PC-3 (cell line): Measurements from ENCODE around the gene BICRA. TPM values are rescaled to one million over a fixed set of nuclear protein-coding genes. Genes with fewer than 3 reads are reported as not detected.

Experiments used
- ATAC-seq: fragments of 200-7000 bp; cut with Tn5 transposase; 2 replicates; pipeline ENCODE4 v1.9.1; 2020; ENCODE audit warnings: mild to moderate bottlenecking, moderate library complexity
- BruUV-seq: library from RNA; stranded (reverse); fragments of 400-500 nt; replicated peaks from 2 replicates; lab custom pipeline; 2021; lab: Mats Ljungman, UMichigan
- CTCF ChIA-PET: fragments of 300-600 bp; sonication (Branson Sonifier 250); formaldehyde crosslinking; loops from one replicate; lab custom pipeline; 2022; ENCODE audit warnings: antibody characterized with exemption; lab: Charles Lee
- POLR2A ChIA-PET: fragments of 300-600 bp; sonication (Branson Sonifier 250); formaldehyde crosslinking; loops from one replicate; lab custom pipeline; 2022; ENCODE audit warnings: antibody characterized with exemption; ENCODE audit not compliant: unreplicated experiment; lab: Charles Lee
- DNase-seq: peaks from one replicate; pipeline ENCODE4 v3.0.0-alpha.2; 2015
- H2AFZ ChIP-seq: fragments of 300-600 bp; sonication (generic); 2 replicates; pipeline ENCODE4 v1.6.0; 2016; ENCODE audit warnings: antibody characterized with exemption, low read length
- H3F3A ChIP-seq: fragments of 300-600 bp; sonication (generic); one replicate; pipeline ENCODE4 v1.6.0; 2017; ENCODE audit warnings: antibody characterized with exemption, low read length, control low read depth, mild to moderate bottlenecking; ENCODE audit not compliant: unreplicated experiment
- H3K27ac ChIP-seq: fragments of 300-600 bp; sonication (generic); 2 replicates; pipeline ENCODE4 v1.5.1; 2016; ENCODE audit warnings: mild to moderate bottlenecking, low read length
- H3K27me3 ChIP-seq: fragments of 300-600 bp; sonication (generic); 2 replicates; pipeline ENCODE4 v1.6.1; 2016; ENCODE audit warnings: low read length, mixed read lengths
- H3K36me3 ChIP-seq: fragments of 300-600 bp; sonication (generic); 2 replicates; pipeline ENCODE4 v1.6.1; 2016; ENCODE audit warnings: low read depth, mixed run types, low read length, mixed read lengths
- H3K4me1 ChIP-seq: fragments of 300-600 bp; sonication (generic); 2 replicates; pipeline ENCODE4 v1.5.1; 2016; ENCODE audit warnings: low read length; ENCODE audit not compliant: insufficient read depth
- H3K4me2 ChIP-seq: fragments of 300-600 bp; sonication (generic); 2 replicates; pipeline ENCODE4 v1.6.0; 2016; ENCODE audit warnings: low read length
- H3K4me3 ChIP-seq: fragments of 300-600 bp; sonication (generic); 2 replicates; pipeline ENCODE4 v1.5.1; 2016; ENCODE audit warnings: mild to moderate bottlenecking, low read length, mixed read lengths
- H3K79me2 ChIP-seq: fragments of 300-600 bp; sonication (generic); 2 replicates; pipeline ENCODE4 v1.6.1; 2017; ENCODE audit warnings: low read length, mixed read lengths
- H3K9ac ChIP-seq: fragments of 300-600 bp; sonication (generic); 2 replicates; pipeline ENCODE4 v1.6.0; 2016; ENCODE audit warnings: mild to moderate bottlenecking, low read length
- H3K9me2 ChIP-seq: fragments of 300-600 bp; sonication (generic); replicated peaks from 2 replicates; pipeline ENCODE4 v1.6.1; 2016; ENCODE audit warnings: mixed run types, low read length, mixed read lengths
- H3K9me3 ChIP-seq: fragments of 300-600 bp; sonication (generic); 2 replicates; pipeline ENCODE4 v1.6.1; 2016; ENCODE audit warnings: low read length, mixed read lengths
- H4K20me1 ChIP-seq: fragments of 300-600 bp; sonication (generic); 2 replicates; pipeline ENCODE4 v1.6.1; 2016; ENCODE audit warnings: low read length, mixed read lengths
- EZH2 ChIP-seq: fragments of 300-600 bp; sonication (generic); IDR thresholded peaks from one replicate; pipeline ENCODE4 v1.6.1; 2017; ENCODE audit warnings: antibody characterized with exemption, mild to moderate bottlenecking, low read length; ENCODE audit not compliant: unreplicated experiment
- EZH2phosphoT487 ChIP-seq: fragments of 300-600 bp; sonication (generic); IDR thresholded peaks from 2 replicates; pipeline ENCODE4 v1.6.1; 2018; ENCODE audit warnings: mild to moderate bottlenecking, antibody characterized with exemption, low read length, borderline replicate concordance
- intact Hi-C: fragments of 100-400 bp; cut with micrococcal nuclease; formaldehyde crosslinking; loops from 2 replicates; pipeline ENCODE4 v1.9.0; 2023
- total RNA-seq: library from RNA; depleted of rRNA; stranded (reverse); fragments of >200 nt; gene quantifications from 2 replicates; pipeline ENCODE4 v1.2.3, GENCODE V29; 2014
- TF ChIP-seq, protein P1 (sequence below): fragments of 300-600 bp; sonication (generic); conservative IDR thresholded peaks from 2 replicates; pipeline ENCODE4 v1.5.1; 2017; ENCODE audit warnings: antibody characterized with exemption, low read depth, mild to moderate bottlenecking, low read length

Gene BICRA
- total RNA-seq, 1 experiment from 2014 or later: 1.2 TPM

GRCh38 chr19:47686679-47687450 lies 77.9 kb downstream of the BICRA start:
- Histone ChIP-seq H3K27ac (no peak overlapping the region), H3K9ac (no peak overlapping the region), H3K9me3 (no peaks in the 10 kb centered on the region), H3K27me3 (no peaks in the 10 kb centered on the region), H4K20me1 (no peaks in the 10 kb centered on the region), H3K4me3 (no peak overlapping the region), H3K36me3 (no peaks in the 10 kb centered on the region), H3F3A (no peaks in the 10 kb centered on the region), H3K79me2 (no peaks in the 10 kb centered on the region), H3K4me1 (no peaks in the 10 kb centered on the region), H3K4me2 (no peak overlapping the region), H3K9me2 (no peaks in the 10 kb centered on the region), H2AFZ (no peak overlapping the region)
- no peak for TF ChIP-seq EZH2
- TF ChIP-seq, protein P1, sequence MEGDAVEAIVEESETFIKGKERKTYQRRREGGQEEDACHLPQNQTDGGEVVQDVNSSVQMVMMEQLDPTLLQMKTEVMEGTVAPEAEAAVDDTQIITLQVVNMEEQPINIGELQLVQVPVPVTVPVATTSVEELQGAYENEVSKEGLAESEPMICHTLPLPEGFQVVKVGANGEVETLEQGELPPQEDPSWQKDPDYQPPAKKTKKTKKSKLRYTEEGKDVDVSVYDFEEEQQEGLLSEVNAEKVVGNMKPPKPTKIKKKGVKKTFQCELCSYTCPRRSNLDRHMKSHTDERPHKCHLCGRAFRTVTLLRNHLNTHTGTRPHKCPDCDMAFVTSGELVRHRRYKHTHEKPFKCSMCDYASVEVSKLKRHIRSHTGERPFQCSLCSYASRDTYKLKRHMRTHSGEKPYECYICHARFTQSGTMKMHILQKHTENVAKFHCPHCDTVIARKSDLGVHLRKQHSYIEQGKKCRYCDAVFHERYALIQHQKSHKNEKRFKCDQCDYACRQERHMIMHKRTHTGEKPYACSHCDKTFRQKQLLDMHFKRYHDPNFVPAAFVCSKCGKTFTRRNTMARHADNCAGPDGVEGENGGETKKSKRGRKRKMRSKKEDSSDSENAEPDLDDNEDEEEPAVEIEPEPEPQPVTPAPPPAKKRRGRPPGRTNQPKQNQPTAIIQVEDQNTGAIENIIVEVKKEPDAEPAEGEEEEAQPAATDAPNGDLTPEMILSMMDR: no peak
- ATAC-seq (no peak), DNase-seq (no peak)
- BruUV-seq: no TSS peak
- intact Hi-C loops: no loop called here
- ChIA-PET POLR2A (no interaction called here), CTCF (no interaction called here)

- DNase-seq: no peak
- BruUV-seq: no TSS peak
- POLR2A ChIA-PET: no interaction called here
- intact Hi-C loops: no loop called here
- Histone ChIP-seq H3K4me1 (no peaks in the 10 kb centered on the region), H3K9me3 (no peaks in the 10 kb centered on the region), H3F3A (no peaks in the 10 kb centered on the region), H3K27me3 (no peaks in the 10 kb centered on the region), H4K20me1 (no peaks in the 10 kb centered on the region), H3K36me3 (no peaks in the 10 kb centered on the region), H3K27ac (no peak overlapping the region), H3K9me2 (no peaks in the 10 kb centered on the region), H2AFZ (no peak overlapping the region), H3K79me2 (no peaks in the 10 kb centered on the region), H3K4me2 (no peak overlapping the region), H3K9ac (no peak overlapping the region), H3K4me3 (no peak overlapping the region)
- CTCF ChIA-PET: no interaction called here
- TF ChIP-seq EZH2 (no peak), EZH2phosphoT487 (no peak)
- TF ChIP-seq, protein P1: no peak
- ATAC-seq: no peak
Observed at GRCh38 chr19:47687906-47688305, 79.0 kb downstream of the BICRA start.

DNA sequence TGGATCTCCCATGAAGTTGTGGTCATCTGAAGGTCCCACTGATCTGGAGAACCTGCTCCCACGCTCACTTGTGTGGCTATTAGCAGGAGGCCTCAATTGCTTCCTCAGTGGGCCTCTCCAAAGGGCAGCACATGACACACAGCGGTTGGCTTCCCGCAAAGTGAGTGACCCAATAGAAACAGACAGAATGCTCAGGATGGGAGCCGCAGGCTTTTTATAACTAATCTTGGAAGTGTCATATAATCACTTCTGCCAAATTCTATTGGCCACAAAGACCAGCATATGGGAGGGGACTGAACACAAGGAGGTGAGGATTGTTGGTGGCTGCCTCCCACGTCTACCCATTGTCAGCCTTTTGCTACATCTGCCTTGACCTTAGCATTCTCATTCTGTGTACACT lies 82.2 kb downstream of the BICRA start:
- Histone ChIP-seq H3K4me1 (no peaks in the 10 kb centered on the region), H3K9me3 (no peaks in the 10 kb centered on the region), H3K9me2 (no peaks in the 10 kb centered on the region), H3F3A (no peaks in the 10 kb centered on the region), H3K4me3 (no peak overlapping the region), H3K27me3 (no peaks in the 10 kb centered on the region), H4K20me1 (no peaks in the 10 kb centered on the region), H3K4me2 (no peak overlapping the region), H3K27ac (no peak overlapping the region), H2AFZ (no peak overlapping the region), H3K79me2 (no peaks in the 10 kb centered on the region), H3K9ac (no peak overlapping the region), H3K36me3 (no peaks in the 10 kb centered on the region)
- no peak for ATAC-seq
- BruUV-seq: no TSS peak
- no peak for TF ChIP-seq EZH2
- TF ChIP-seq, protein P1: no peak
- POLR2A ChIA-PET: interaction anchor here (1.0 kb wide), 1 partner anchor 263 kb away, joined by 4 read pairs; no protein-coding TSS in a partner anchor
- CTCF ChIA-PET: no interaction called here
- no peak for DNase-seq
- intact Hi-C loops: loop anchor here (10.0 kb wide), 1 partner anchor 176 kb away; the partner anchor contains the start of gene NAPA
